ENCODE data around the gene MOCS2. TPM values are rescaled to one million over a fixed set of nuclear protein-coding genes. Genes with fewer than 3 reads are reported as not detected.

Gene MOCS2
- total and polyA plus RNA-seq, 5 donors from 2014 or later = 14.1 to 44.7 (median 35.6) TPM

GRCh38 chr5:53053364-53053763, 56.2 kb downstream of the MOCS2 start:
- H3K27ac Mint-ChIP-seq = no peak overlapping the region
- Histone ChIP-seq H3K27ac (ENCODE audit: insufficient read depth, low read length, poor library complexity, severe bottlenecking) (no peak overlapping the region), H3K9me3 (ENCODE audit: control insufficient read depth in 2 of 2, low read length in 2 of 2) (no peaks in the 10 kb centered on the region), H3K36me3 (ENCODE audit: control insufficient read depth, insufficient read depth, low read length) (no peaks in the 10 kb centered on the region), H3K4me3 (ENCODE audit: low read depth, low read length) (no peak overlapping the region), H3K4me1 (ENCODE audit: control insufficient read depth, insufficient read depth, low read length, poor library complexity, severe bottlenecking) (no peaks in the 10 kb centered on the region), H3K27me3 (ENCODE audit: control insufficient read depth, insufficient read depth, low read length) (peaks cover 5% of the 10 kb centered on the region)
- no peak overlapping the region for H3K4me3 Mint-ChIP-seq
- H3K4me1 Mint-ChIP-seq = no peaks in the 10 kb centered on the region
- no peaks in the 10 kb centered on the region for H3K9me3 Mint-ChIP-seq
- DNase-seq = no peak
- no peak for ATAC-seq (ENCODE audit: low read depth in 2 of 2)
- H3K27me3 Mint-ChIP-seq = peaks cover 16% of the 10 kb centered on the region
- H3K36me3 Mint-ChIP-seq = no peaks in the 10 kb centered on the region

DNA sequence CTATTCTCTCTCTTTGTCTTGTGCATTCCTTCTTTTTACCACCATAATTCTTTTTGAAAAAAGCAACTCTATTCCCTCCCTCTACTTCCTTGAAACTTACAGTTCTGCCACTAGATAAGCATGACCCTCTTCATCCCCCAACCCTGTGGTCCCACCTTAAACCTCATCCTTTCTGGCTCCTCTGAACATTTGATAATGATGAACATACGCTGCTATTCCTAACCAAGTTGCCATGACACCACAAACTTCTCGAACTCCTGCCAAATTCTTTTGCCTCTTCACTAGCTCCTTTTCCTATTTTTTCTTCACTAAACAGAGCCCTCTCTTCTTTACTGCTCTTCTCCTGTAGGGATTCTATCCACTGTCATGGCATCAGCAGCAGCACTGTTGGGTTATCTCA, 57.1 kb downstream of the MOCS2 start:
- Mint-ChIP-seq H3K36me3 (no peaks in the 10 kb centered on the region), H3K27ac (no peak overlapping the region), H3K9me3 (no peaks in the 10 kb centered on the region), H3K4me3 (no peak overlapping the region), H3K27me3 (peaks cover 12% of the 10 kb centered on the region), H3K4me1 (no peaks in the 10 kb centered on the region)
- Histone ChIP-seq H3K27me3 (ENCODE audit: control insufficient read depth, insufficient read depth, low read length) (peaks cover 5% of the 10 kb centered on the region), H3K4me3 (ENCODE audit: low read depth, low read length) (no peak overlapping the region), H3K9me3 (ENCODE audit: control insufficient read depth in 2 of 2, low read length in 2 of 2) (no peaks in the 10 kb centered on the region), H3K4me1 (ENCODE audit: control insufficient read depth, insufficient read depth, low read length, poor library complexity, severe bottlenecking) (no peaks in the 10 kb centered on the region), H3K27ac (ENCODE audit: insufficient read depth, low read length, poor library complexity, severe bottlenecking) (no peak overlapping the region), H3K36me3 (ENCODE audit: control insufficient read depth, insufficient read depth, low read length) (no peaks in the 10 kb centered on the region)
- DNase-seq (no peak), ATAC-seq (ENCODE audit: low read depth in 2 of 2) (no peak)

DNA sequence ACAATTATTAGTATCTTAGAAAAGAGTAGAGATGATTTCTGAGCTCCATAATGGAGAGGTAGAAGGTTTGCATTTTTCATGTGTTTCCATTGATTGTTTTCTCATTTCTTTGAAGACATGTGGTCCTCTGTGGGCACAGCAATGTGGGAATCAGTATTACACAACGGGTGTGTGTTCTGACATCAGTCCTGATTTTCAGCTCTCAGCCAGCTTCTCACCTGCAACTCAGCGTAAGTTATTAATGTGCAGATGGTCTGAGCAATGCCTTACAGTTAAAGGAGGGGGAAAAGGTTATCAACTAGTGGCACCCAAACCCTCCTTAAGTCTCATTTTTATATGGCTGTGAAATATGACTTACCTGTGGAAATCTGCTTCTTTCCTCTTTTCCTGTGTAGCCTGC, 61.3 kb downstream of the MOCS2 start:
- peaks cover 0 to 2% (median 0%) of the 10 kb centered on the region in 7 donors for H3K9me3 Mint-ChIP-seq
- H3K36me3 ChIP-seq (ENCODE audit: control insufficient read depth, insufficient read depth, low read length) = no peaks in the 10 kb centered on the region
- H3K9me3 ChIP-seq (ENCODE audit: control insufficient read depth in 2 of 2, low read length in 2 of 2) = no peaks in the 10 kb centered on the region
- H3K4me1 Mint-ChIP-seq = no peaks in the 10 kb centered on the region
- H3K36me3 Mint-ChIP-seq = no peaks in the 10 kb centered on the region
- no peak for DNase-seq
- H3K4me3 Mint-ChIP-seq = no peak overlapping the region
- H3K4me3 ChIP-seq (ENCODE audit: low read depth, low read length) = no peak overlapping the region
- no peak for ATAC-seq (ENCODE audit: low read depth in 2 of 2)
- peaks cover 5% of the 10 kb centered on the region for H3K27me3 ChIP-seq (ENCODE audit: control insufficient read depth, insufficient read depth, low read length)
- no peak overlapping the region for H3K27ac Mint-ChIP-seq
- no peak overlapping the region for H3K27ac ChIP-seq (ENCODE audit: insufficient read depth, low read length, poor library complexity, severe bottlenecking)
- peaks cover 12% of the 10 kb centered on the region for H3K27me3 Mint-ChIP-seq
- no peaks in the 10 kb centered on the region for H3K4me1 ChIP-seq (ENCODE audit: control insufficient read depth, insufficient read depth, low read length, poor library complexity, severe bottlenecking)

Other genes with a start within 250 kb of the MOCS2 start
- 0.42 TPM for gene ITGA2, start 120.4 kb downstream of the MOCS2 start, total RNA-seq
- gene ITGA2, start 120.4 kb downstream of the MOCS2 start, polyA plus RNA-seq = under 1 TPM; 0.03 to 0.29 (median 0.06) TPM

Data from CD4-positive, CD25-positive, alpha-beta regulatory T cell (primary cell).